Astrocyte of the spinal cord (primary cell): ENCODE measurements around the gene RILPL1.
"Not testable (repeated sequence)": the region's sequence is repeated elsewhere in the genome, so short reads cannot be mapped to it uniquely, and the experiment has no call there.

ENCODE experiments used
- DNase-seq: peaks from one replicate; pipeline ENCODE4 v3.0.0; 2011; ENCODE audit warnings: low read depth, low spot score
- H3K4me3 ChIP-seq: 2 replicates; pipeline ENCODE4 v1.5.1; 2011; ENCODE audit warnings: low read depth, mild to moderate bottlenecking, low read length, moderate library complexity
- in situ Hi-C: cut with HindIII; loops from 2 replicates; pipeline ENCODE4 v1.10.0; 2017; ENCODE audit warnings: low sequenced_read_pairs
- TF ChIP-seq, protein P1 (sequence below): IDR thresholded peaks from 2 replicates; pipeline ENCODE4 v1.5.1; 2012; ENCODE audit warnings: low read depth, mild to moderate bottlenecking, low read length, inconsistent platforms

RILPL1 gene

DNA sequence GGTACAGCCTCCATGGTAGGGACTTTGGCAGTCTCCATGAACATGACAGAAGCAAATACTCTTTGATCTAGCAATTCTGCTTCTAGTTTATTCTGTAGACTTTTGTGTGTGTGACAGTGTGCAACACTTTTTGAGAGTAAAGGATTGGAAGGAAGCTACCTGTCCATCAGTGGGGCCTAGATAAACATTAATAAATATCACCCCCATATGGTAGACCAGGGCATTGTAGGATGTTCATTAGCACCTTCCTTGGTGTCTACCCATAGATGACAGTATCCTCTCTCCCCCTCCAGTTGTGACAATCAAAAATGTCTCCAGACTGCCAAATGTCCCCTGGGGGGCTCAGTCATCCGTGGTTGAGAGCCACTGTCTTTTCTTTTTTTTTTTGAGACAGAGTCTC lies 64.7 kb downstream of the RILPL1 start:
- H3K4me3 ChIP-seq = no peak overlapping the region
- in situ Hi-C loops = no loop called here
- TF ChIP-seq, protein P1, sequence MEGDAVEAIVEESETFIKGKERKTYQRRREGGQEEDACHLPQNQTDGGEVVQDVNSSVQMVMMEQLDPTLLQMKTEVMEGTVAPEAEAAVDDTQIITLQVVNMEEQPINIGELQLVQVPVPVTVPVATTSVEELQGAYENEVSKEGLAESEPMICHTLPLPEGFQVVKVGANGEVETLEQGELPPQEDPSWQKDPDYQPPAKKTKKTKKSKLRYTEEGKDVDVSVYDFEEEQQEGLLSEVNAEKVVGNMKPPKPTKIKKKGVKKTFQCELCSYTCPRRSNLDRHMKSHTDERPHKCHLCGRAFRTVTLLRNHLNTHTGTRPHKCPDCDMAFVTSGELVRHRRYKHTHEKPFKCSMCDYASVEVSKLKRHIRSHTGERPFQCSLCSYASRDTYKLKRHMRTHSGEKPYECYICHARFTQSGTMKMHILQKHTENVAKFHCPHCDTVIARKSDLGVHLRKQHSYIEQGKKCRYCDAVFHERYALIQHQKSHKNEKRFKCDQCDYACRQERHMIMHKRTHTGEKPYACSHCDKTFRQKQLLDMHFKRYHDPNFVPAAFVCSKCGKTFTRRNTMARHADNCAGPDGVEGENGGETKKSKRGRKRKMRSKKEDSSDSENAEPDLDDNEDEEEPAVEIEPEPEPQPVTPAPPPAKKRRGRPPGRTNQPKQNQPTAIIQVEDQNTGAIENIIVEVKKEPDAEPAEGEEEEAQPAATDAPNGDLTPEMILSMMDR = no peak
- no peak for DNase-seq

DNA sequence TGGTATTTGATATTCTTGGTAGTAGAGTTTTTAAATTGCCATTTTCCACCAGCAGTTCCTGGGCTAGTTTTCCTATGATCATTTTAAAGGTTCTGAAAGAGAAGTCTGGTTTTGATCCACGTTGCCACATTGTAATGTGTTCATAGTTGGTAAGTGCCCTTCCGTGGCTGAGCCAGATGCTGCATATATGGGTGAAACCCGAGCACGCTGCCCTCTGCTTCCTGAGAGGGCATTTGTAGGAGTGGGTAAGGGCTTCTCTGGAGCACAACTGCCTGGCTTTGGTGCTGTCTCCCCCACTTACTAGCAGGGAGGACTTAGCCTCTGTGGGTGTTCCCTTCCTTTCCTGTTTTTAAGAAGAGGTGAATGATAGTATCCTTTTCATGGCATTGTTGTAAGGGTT lies 68.4 kb downstream of the RILPL1 start:
- in situ Hi-C loops = no loop called here
- no peak overlapping the region for H3K4me3 ChIP-seq
- TF ChIP-seq, protein P1 = no peak
- no peak for DNase-seq

DNA sequence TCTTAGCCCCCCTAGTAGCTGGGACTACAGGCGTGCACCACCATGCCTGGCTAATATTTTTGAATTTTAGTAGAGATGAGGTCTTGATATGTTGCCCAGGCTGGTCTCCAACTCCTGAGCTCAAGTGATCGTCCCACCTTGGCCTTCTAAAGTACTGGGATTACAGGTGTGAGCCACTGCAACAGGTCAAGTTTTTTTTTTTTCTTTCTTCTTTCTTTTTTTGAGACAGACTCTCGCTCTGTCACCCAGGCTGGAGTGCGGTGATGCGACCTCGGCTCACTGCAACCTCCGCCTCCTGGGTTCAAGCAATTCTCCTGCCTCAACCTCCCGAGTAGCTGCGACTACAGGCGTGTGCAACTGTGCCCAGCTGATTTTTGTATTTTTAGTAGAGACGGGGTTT lies 70.3 kb downstream of the RILPL1 start:
- H3K4me3 ChIP-seq, DNase-seq, in situ Hi-C loops: not testable (repeated sequence)

DNA sequence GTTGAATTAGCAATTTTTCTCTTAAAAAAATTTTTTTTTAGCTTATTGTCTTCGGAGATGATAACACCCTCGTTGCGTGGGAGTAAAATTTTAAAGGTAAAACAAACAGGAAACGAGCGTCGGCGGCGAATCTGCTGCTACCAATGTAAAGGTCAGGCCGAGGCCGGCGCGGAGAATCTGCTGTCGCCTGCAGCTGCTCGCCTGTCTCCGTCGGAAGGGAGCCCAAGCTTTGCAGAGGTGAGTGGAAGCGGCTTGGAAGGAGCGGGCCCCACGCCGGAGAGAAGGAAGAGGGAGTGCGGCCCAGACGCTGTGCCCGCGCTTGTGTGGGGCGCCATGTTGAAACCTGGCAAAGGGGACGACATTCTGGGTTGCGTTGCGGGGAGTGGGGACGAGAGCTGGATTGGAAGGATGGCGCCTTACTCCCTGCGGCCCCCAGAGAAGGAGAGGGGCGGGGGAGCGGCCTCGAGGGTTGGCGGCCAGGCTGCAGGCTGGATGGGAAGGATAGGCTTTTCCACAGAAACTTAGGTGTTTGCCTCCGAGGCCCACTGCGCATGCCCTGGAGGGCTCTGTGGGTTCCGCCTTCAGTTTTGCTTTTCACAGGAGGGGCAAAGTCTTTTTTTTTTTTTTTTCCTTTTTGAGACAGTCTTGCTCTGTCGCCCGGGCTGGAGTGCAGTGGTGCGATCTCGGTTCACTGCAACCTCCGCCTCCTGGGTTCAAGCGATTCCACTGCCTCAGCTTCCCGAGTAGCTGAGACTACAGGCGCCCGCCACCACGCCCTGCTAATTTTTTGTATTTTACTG lies 75.3 kb downstream of the RILPL1 start, which contains the start of gene SNRNP35:
TSS of gene SNRNP35 (plus strand) at position 160 of the 800 bp plus-strand sequence. CDS start 7,402 bp downstream, outside the sequence.
- TF ChIP-seq, protein P1 = no peak
- in situ Hi-C loops = no loop called here
- H3K4me3 ChIP-seq = peak within 1 kb of the TSS; percentile 88
- peak; percentile 90 for DNase-seq

DNA sequence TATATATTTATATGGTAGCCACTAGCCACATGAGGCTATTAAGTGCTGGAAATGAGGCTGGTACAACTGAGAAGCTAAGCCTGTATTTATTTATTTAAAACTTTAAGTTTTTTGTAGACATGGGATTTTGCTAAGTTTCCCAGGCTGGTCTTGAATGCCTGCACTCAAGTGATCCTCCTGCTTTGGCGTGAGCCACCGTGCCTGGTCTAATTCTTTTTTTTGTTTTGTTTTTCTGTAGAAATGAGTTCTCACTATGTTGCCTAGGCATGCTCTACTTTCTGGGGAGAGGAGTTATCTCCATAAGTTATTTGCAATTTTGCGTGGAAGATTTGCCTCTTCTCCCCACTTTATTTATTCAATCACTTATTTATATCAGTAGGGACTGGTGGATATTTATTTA lies 80.4 kb downstream of the RILPL1 start:
- in situ Hi-C loops = no loop called here
- TF ChIP-seq, protein P1 = no peak
- no peak overlapping the region for H3K4me3 ChIP-seq
- no peak for DNase-seq

DNA sequence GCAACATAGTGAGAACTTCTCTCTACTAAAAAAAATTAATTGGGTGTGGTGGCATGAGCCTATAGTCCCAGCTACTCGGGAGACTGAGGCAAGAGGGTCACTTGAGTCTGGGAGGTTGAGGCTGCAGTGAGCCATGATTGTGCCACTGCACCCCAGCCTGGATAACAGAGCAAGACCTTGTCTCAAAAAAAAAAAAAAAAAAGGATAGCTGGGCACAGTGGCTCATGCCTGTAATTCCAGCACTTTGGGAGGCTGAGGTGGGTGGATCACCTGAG lies 81.3 kb downstream of the RILPL1 start:
- H3K4me3 ChIP-seq, DNase-seq, in situ Hi-C loops: not testable (repeated sequence)

DNA sequence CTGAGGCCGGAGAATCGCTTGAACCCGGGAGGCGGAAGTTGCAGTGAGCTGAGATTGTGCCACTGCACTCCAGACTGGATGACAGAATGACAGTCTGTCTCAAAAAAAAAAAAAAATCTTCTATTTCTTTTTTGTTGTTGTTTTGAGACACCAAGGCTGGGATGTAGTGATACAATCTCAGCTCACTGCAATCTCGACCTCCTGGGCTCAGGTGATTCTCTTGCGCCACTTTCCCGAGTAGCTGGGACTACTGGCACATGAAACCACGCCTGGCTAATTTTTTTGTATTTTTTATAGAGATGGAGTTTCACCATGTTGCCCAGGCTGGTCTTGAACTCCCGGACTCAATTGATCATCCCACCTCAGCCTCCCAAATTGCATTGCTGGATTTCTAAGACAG lies 82.9 kb downstream of the RILPL1 start:
- in situ Hi-C loops = no loop called here
- TF ChIP-seq, protein P1 = no peak
- no peak for DNase-seq
- no peak overlapping the region for H3K4me3 ChIP-seq

DNA sequence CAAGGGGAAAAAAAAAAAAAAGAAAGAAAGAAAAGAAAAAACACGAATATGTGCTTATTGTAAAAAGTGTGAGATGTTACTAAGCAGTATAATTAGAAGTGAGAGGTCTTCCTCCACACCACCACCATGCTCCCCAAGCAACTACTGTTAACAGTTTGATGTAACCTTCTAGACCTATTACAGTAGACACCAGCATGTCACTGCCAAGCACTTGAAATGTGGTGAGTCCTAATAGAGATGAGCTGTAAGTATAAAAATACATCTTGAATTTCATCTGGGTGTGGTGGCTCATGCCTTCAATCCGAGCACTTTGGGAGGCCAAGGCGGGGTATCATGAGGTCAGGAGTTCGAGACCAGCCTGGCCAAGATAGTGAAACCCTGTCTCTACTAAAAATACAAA lies 83.7 kb downstream of the RILPL1 start:
- in situ Hi-C loops = no loop called here
- TF ChIP-seq, protein P1 = no peak
- no peak for DNase-seq

More for the DNA sequence above, 83.7 kb downstream of the RILPL1 start:
- H3K4me3 ChIP-seq = no peak overlapping the region
